Activated gamma-delta T cell treated with anti-CD3 and anti-CD28 coated beads, Interleukin-2, amount 50 U/mL, for 16 hours (primary cell): ENCODE data around the gene TP73.

ENCODE experiments used
- DNase-seq: peaks from one replicate; pipeline ENCODE4 v3.0.0-alpha.2; 2020; ENCODE audit warnings: low read depth

TP73 gene

GRCh38 chr1:3689138-3689750 is 36.9 kb downstream of the TP73 start:
- no peak for DNase-seq

GRCh38 chr1:3690282-3691065 is 38.2 kb downstream of the TP73 start:
- no peak for DNase-seq

DNA sequence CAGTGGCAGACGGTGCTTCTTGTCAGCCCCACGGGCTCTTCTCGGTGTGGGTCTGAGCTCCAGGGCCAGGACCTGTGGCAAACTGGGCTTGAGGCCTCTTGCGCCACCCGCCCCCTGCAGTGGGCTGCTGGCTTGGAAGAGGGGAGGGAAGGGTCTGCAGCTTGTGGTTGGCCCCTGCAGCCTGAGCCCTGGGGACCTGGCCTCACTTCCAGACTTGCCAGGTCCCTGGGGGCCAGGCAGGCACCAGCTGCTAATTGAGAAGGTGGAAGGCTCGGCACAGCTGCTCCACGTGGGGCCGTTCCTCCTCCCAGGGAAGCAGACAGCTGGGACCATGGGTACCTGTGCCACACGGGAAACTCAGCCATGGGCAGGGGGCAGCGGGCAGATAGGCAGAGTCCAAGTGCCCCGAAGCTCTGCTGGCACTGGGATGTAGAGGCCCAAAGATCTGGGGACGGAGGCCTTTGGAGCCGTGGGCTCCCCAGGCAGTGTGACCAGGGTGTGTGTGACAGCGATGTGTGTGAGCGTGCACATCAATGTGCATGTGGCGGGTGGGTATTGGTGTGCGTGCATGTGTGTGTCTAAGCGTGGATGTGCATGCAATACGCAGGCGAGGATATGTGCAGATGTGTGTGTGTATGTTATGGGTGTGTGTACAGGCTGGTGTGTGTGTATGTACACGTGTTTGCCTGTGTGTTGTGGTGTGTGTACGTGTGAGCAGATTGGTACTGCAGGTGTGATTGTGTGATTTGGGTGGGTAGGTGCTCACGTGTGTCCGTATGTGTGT is 39.3 kb downstream of the TP73 start:
- DNase-seq: no peak

- no peak for DNase-seq
These were observed 40.3 kb downstream of the TP73 start for GRCh38 chr1:3692598-3692997.

GRCh38 chr1:3693321-3693720 is 41.0 kb downstream of the TP73 start:
- no peak for DNase-seq

DNA sequence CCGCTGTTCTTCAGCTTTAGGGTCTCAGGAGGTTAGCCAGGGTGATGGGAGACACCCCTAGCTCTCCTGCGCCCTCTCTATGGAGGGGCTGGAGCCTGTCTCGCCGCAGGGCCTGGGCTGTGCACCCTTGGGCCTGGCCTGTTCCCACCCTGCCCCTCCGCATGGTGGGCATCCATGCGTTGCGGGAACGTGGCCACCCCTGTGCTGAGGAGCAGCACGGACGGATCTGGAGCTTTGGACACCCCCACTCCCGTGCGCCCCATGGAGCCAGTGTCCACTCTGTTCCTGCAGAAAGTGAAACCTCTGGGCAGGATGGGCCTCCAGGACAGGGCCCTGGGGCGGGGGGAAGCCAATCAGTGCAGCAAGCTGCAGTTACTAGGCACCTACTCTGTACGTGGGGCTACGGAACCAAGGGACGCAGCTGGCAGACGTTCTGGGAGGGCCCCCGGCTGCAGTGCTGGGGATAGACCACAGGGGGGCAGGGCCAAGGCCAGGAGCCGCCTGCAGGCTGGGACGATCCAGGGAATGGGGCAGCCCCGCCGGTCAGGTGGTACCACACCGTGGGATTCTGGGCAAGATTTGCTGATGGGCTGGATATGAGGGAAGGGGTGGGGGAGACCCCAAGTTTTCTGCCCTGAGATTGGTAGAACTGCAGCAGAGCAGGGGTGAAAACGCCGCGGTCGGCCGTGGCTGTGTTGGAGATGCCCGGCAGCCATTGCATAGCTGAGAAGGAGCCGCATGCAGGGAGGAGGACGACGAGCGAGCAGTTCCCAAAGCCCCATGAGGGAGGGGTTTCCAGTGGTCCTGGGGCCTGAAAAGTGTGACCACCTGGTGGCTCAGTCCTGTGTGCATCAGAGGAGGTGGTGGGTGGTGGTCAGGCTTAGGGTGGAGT is 43.3 kb downstream of the TP73 start:
- DNase-seq: no peak

DNA sequence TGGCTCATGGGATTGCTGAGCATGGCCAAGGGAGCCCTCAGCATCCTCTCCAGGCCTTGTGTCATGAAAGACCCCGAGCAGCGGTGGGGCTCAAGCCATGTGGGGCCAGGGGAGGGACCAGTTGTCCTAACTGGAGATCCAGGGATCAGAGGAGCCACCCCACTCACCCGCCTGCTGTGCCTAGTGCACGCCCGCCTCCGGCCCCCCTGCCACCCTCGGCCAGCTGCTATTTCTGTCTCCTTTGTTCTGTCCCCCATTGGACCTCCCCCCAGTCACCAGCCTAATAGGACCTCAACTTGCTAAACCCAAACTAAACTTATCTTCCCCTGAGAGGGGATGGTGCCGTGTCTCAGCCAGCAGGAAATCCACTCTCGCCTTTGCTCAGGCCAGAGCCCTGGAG is 44.4 kb downstream of the TP73 start:
- DNase-seq: no peak

DNA sequence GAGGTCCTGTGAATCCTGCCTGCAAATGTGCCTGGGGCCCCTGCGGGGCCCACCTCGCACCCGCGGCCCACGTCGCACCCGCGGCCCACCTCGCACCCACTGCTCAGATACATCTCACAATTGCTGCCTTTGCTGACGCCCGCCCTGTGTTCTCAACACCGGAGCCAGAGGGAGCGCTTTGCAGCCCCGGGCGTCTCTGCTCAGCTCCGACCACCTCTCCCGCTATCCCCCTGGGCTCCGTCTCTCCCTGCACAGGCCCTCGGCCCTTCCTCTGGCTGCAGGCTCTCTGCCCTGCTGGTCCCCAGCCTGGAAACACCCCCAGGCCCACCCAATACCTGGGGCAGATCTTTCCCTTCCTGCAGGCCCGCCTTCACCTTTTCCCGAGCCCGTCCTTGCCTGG is 44.8 kb downstream of the TP73 start:
- no peak for DNase-seq

DNA sequence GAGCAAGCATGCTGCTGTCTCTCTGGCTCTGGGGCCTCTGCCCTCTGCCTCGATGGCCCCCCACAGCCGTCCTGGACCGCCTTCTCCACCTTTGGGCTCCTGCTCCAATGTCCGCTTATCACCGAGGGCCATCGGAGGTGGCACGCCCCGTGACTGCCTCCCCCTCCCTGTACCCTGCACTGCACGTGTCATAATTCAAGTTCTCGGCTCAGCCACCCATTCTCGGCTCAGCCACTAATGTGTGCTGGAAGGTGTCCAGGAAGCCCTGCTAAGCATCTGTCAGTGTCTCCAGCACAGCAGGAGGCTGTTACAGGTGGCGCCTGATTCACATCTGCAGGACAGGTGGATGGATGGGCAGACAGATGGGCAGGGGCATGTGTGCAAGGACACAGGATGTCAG is 45.5 kb downstream of the TP73 start:
- no peak for DNase-seq

- no peak for DNase-seq
These were observed 46.5 kb downstream of the TP73 start for GRCh38 chr1:3698660-3699408.

- no peak for DNase-seq
These were observed 47.3 kb downstream of the TP73 start for GRCh38 chr1:3699596-3699995.

- DNase-seq: no peak
These were observed 48.3 kb downstream of the TP73 start for GRCh38 chr1:3700631-3701030.

DNA sequence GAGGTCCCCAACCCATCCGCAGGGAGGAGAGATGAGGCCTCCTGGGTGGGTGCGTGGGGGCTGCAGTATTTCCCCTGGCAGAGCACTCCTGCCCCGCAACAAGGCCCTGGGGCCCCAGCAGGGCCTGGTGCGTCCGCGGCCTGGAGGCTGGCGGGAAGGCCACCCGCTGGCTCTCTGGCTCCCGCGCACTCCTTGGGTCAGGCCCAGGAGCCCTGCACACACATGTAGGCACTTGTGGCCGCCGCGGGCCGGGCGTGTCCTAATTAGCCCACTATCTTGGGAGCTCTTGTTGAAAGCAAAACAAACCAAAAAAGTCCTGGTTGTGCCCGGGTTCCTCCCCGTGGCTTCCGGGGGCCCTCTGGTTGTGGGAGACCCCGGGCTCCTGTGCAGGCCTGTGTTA is 50.2 kb downstream of the TP73 start:
- DNase-seq: no peak

- DNase-seq: no peak
These were observed 50.8 kb downstream of the TP73 start for GRCh38 chr1:3702990-3703728.

- no peak for DNase-seq
These were observed 51.6 kb downstream of the TP73 start for GRCh38 chr1:3703786-3704371.

GRCh38 chr1:3705341-3705950 is 53.1 kb downstream of the TP73 start:
- no peak for DNase-seq

- DNase-seq: no peak
These were observed 54.5 kb downstream of the TP73 start for GRCh38 chr1:3706651-3707297.

DNA sequence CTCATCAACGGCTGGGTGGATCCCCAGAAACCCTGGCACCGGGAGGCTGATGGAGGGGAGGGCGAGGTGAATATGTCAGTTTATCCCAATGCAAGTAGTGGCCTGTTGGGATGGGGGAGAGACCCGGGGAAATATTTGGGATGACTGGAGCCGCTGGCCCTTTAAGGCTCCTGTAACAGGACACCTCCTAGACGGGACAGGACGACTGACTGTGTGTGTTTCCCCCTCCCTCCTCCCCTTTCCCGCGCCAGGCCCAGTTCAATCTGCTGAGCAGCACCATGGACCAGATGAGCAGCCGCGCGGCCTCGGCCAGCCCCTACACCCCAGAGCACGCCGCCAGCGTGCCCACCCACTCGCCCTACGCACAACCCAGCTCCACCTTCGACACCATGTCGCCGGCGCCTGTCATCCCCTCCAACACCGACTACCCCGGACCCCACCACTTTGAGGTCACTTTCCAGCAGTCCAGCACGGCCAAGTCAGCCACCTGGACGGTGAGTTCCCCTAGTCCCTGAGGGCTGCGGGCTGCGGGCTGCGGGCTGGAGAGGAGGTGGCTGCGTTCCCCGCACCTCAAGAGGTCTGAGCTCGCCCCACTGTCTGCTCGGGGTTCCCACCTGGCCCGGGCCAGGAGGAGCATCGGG is 55.1 kb downstream of the TP73 start:
- no peak for DNase-seq

DNA sequence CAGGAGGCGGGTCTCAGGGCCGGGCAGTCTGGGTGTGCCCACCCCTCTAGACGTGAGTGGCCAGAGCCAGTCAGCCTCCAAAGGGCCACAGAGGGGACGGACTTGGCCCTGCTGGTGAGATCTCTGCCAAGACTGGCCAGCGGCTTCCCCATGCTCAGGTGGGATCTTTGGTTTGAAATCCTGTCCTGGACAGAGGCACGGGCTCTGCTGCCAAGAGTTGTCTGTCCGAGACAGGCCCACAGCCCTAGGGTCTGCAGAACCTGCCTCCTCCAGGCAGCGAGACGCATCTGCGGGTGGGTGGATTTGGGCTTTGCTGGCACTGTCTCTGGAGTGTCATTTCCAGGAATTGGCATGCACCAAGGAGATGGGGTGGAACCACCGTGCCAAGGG is 55.6 kb downstream of the TP73 start:
- DNase-seq: no peak
